Liver (tissue), 9 donors: ENCODE data around the gene BRSK2. TPM values are rescaled to one million over a fixed set of nuclear protein-coding genes. Genes with fewer than 3 reads are reported as not detected.
A peak's percentile ranks its signal among the peaks of the same experiment; 100 is the strongest.

Source experiments
- DNase-seq: peaks from one replicate; pipeline ENCODE4 v3.0.0-alpha.2; 2017; ENCODE audit warnings: low spot score
- H3K27ac ChIP-seq, 2 donors: one replicate each; pipeline ENCODE4 v1.7.0; 2013; ENCODE audit warnings: inconsistent platforms in 2 of 2, low read length in 2 of 2, control low read depth in 1 of 2, low read depth in 1 of 2, mild to moderate bottlenecking in 1 of 2
- H3K27me3 ChIP-seq, 4 donors: one replicate each; pipeline versions ENCODE4 v1.6.1 to v1.7.0; 2013; ENCODE audit warnings: low read length in 3 of 4, inconsistent platforms in 1 of 4, mild to moderate bottlenecking in 1 of 4, moderate library complexity in 1 of 4; ENCODE audit not compliant: control insufficient read depth in 4 of 4, insufficient read depth in 4 of 4
- H3K36me3 ChIP-seq, 4 donors: one replicate each; pipeline versions ENCODE4 v1.6.1 to v1.7.0; 2013; ENCODE audit warnings: low read length in 3 of 4, mild to moderate bottlenecking in 3 of 4, low read depth in 1 of 4, moderate library complexity in 1 of 4; ENCODE audit not compliant: control insufficient read depth in 4 of 4, insufficient read depth in 3 of 4
- H3K4me1 ChIP-seq, 4 donors: one replicate each; pipeline versions ENCODE4 v1.6.1 to v1.7.0; 2013; ENCODE audit warnings: low read length in 3 of 4, mild to moderate bottlenecking in 3 of 4, moderate library complexity in 1 of 4; ENCODE audit not compliant: control insufficient read depth in 4 of 4, insufficient read depth in 4 of 4
- H3K4me3 ChIP-seq, 3 donors: one replicate each; pipeline versions ENCODE4 v1.6.1 to v1.7.0; 2013; ENCODE audit warnings: low read length in 3 of 3, control low read depth in 1 of 3, low read depth in 1 of 3, mild to moderate bottlenecking in 1 of 3
- H3K9ac ChIP-seq, 2 donors: one replicate each; pipeline ENCODE4 v1.7.0; 2013; ENCODE audit warnings: low read length in 2 of 2, mild to moderate bottlenecking in 2 of 2, moderate library complexity in 2 of 2, control low read depth in 1 of 2, low read depth in 1 of 2
- H3K9me3 ChIP-seq, 4 donors: one replicate each; pipeline versions ENCODE4 v1.6.1 to v1.7.0; 2013; ENCODE audit warnings: low read length in 3 of 4; ENCODE audit not compliant: control insufficient read depth in 4 of 4
- EGR1 ChIP-seq, 2 donors: IDR thresholded peaks; 2 replicates each; pipeline ENCODE4 v1.6.1; 2016 to 2018; ENCODE audit warnings: antibody characterized with exemption in 2 of 2, low read depth in 2 of 2
- FOXA2 ChIP-seq: IDR thresholded peaks from 2 replicates; pipeline ENCODE4 v1.6.1; 2016; ENCODE audit warnings: antibody characterized with exemption
- GABPA ChIP-seq, 2 donors: IDR thresholded peaks in 1 of 2; conservative IDR thresholded peaks in 1 of 2; 2 replicates each; pipeline ENCODE4 v1.6.1; 2016; ENCODE audit warnings: antibody characterized with exemption in 2 of 2, mild to moderate bottlenecking in 1 of 2, moderate library complexity in 1 of 2
- HNF4A ChIP-seq, 2 donors: conservative IDR thresholded peaks; 2 replicates each; pipeline ENCODE4 v1.6.1; 2016; ENCODE audit warnings: antibody characterized with exemption in 2 of 2, mild to moderate bottlenecking in 2 of 2
- HNF4G ChIP-seq: IDR thresholded peaks from 2 replicates; pipeline ENCODE4 v1.6.1; 2016; ENCODE audit warnings: antibody characterized with exemption
- JUND ChIP-seq, 2 donors: IDR thresholded peaks; 2 replicates each; pipeline ENCODE4 v1.6.1; 2016; ENCODE audit warnings: antibody characterized with exemption in 2 of 2
- NR2F2 ChIP-seq: IDR thresholded peaks from 2 replicates; pipeline ENCODE4 v1.6.1; 2016; ENCODE audit warnings: antibody characterized with exemption
- RXRA ChIP-seq, 2 donors: IDR thresholded peaks; 2 replicates each; pipeline ENCODE4 v1.6.1; 2017 to 2018; ENCODE audit warnings: antibody characterized with exemption in 2 of 2, mild to moderate bottlenecking in 1 of 2
- SP1 ChIP-seq: IDR thresholded peaks from 2 replicates; pipeline ENCODE4 v1.6.1; 2018; ENCODE audit warnings: antibody characterized with exemption, mild to moderate bottlenecking
- YY1 ChIP-seq: IDR thresholded peaks from 2 replicates; pipeline ENCODE4 v1.6.1; 2016; ENCODE audit warnings: antibody characterized with exemption, mild to moderate bottlenecking
- WGBS: extraction: QIAGEN DNeasy Blood & Tissue Kit; methylation state at CpG from one replicate; pipeline ENCODE4 v1.1.7; 2013; 5-methylcytosine and 5-hydroxymethylcytosine counted together
- polyA plus RNA-seq, 2 donors: library from polyadenylated mRNA; stranded (reverse) in 1 of 2; unstranded in 1 of 2; fragments of 200-250 nt in 1 of 2; fragments of >200 nt in 1 of 2; fragmentation: Nextera tagmentation in 1 of 2; extraction: Ambion mirVana in 1 of 2; gene quantifications; one replicate each; pipeline versions ENCODE4 v1.2.1 to v1.2.3, GENCODE V29; 2013 to 2015
- total RNA-seq, 2 donors: library from RNA; depleted of rRNA; stranded (reverse); fragments of >200 nt; gene quantifications; one replicate each; pipeline ENCODE4 v1.2.3, GENCODE V29; 2014
- TF ChIP-seq, protein P1 (sequence below): fragments of 150-350 bp; IDR thresholded peaks from 2 replicates; pipeline ENCODE4 v1.5.1; 2017; ENCODE audit warnings: improper control_type of control experiment, low read depth, low read length; ENCODE audit not compliant: missing input control
- TF ChIP-seq, protein P2 (sequence below): IDR thresholded peaks from 2 replicates; pipeline ENCODE4 v1.6.1; 2016; ENCODE audit warnings: antibody characterized with exemption
- TF ChIP-seq, protein P3 (sequence below): IDR thresholded peaks from 2 replicates; pipeline ENCODE4 v1.6.1; 2016; ENCODE audit warnings: antibody characterized with exemption
- TF ChIP-seq, protein P4 (sequence below): IDR thresholded peaks from 2 replicates; pipeline ENCODE4 v1.6.1; 2016; ENCODE audit warnings: antibody characterized with exemption
- TF ChIP-seq, protein P5 (sequence below): IDR thresholded peaks from 2 replicates; pipeline ENCODE4 v1.6.1; 2016; ENCODE audit warnings: antibody characterized with exemption, mild to moderate bottlenecking
- donor health status: healthy.
- donor health status: healthy.
- donor health status: healthy.
- donor health status: healthy.
- donor health status: healthy.

Gene BRSK2
- total and polyA plus RNA-seq, 4 donors, result 0.05 to 0.17 TPM; not detected in 2

DNA sequence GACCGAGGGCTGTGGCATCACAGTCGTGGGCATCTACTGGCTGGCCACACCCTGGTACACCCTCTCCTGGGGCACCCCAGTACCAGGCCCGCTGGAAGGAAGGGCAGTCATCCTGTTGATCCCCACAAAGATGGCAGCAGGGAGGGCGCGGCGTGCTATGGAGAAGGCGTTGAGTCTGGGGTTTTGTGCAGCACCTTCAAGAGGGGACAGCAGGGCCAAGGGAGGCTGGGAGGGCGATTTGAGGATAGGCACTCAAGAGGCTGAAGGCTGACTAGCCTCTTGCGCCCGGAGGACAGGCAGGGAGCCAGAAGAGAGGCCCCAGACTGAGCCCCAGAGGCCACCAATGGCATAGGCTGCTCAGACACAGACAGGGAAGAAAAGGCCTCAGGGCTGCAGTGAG lies 2.2 kb upstream of the BRSK2 start:
- TF ChIP-seq, protein P1, sequence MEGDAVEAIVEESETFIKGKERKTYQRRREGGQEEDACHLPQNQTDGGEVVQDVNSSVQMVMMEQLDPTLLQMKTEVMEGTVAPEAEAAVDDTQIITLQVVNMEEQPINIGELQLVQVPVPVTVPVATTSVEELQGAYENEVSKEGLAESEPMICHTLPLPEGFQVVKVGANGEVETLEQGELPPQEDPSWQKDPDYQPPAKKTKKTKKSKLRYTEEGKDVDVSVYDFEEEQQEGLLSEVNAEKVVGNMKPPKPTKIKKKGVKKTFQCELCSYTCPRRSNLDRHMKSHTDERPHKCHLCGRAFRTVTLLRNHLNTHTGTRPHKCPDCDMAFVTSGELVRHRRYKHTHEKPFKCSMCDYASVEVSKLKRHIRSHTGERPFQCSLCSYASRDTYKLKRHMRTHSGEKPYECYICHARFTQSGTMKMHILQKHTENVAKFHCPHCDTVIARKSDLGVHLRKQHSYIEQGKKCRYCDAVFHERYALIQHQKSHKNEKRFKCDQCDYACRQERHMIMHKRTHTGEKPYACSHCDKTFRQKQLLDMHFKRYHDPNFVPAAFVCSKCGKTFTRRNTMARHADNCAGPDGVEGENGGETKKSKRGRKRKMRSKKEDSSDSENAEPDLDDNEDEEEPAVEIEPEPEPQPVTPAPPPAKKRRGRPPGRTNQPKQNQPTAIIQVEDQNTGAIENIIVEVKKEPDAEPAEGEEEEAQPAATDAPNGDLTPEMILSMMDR, result no peak
- TF ChIP-seq, protein P2, sequence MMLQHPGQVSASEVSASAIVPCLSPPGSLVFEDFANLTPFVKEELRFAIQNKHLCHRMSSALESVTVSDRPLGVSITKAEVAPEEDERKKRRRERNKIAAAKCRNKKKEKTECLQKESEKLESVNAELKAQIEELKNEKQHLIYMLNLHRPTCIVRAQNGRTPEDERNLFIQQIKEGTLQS, result no peak
- TF ChIP-seq, protein P3, sequence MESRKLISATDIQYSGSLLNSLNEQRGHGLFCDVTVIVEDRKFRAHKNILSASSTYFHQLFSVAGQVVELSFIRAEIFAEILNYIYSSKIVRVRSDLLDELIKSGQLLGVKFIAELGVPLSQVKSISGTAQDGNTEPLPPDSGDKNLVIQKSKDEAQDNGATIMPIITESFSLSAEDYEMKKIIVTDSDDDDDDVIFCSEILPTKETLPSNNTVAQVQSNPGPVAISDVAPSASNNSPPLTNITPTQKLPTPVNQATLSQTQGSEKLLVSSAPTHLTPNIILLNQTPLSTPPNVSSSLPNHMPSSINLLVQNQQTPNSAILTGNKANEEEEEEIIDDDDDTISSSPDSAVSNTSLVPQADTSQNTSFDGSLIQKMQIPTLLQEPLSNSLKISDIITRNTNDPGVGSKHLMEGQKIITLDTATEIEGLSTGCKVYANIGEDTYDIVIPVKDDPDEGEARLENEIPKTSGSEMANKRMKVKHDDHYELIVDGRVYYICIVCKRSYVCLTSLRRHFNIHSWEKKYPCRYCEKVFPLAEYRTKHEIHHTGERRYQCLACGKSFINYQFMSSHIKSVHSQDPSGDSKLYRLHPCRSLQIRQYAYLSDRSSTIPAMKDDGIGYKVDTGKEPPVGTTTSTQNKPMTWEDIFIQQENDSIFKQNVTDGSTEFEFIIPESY, result no peak
- no peak for TF ChIP-seq HNF4G
- TF ChIP-seq, protein P4, sequence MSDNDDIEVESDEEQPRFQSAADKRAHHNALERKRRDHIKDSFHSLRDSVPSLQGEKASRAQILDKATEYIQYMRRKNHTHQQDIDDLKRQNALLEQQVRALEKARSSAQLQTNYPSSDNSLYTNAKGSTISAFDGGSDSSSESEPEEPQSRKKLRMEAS, result no peak
- no peak for TF ChIP-seq FOXA2
- TF ChIP-seq, protein P5, sequence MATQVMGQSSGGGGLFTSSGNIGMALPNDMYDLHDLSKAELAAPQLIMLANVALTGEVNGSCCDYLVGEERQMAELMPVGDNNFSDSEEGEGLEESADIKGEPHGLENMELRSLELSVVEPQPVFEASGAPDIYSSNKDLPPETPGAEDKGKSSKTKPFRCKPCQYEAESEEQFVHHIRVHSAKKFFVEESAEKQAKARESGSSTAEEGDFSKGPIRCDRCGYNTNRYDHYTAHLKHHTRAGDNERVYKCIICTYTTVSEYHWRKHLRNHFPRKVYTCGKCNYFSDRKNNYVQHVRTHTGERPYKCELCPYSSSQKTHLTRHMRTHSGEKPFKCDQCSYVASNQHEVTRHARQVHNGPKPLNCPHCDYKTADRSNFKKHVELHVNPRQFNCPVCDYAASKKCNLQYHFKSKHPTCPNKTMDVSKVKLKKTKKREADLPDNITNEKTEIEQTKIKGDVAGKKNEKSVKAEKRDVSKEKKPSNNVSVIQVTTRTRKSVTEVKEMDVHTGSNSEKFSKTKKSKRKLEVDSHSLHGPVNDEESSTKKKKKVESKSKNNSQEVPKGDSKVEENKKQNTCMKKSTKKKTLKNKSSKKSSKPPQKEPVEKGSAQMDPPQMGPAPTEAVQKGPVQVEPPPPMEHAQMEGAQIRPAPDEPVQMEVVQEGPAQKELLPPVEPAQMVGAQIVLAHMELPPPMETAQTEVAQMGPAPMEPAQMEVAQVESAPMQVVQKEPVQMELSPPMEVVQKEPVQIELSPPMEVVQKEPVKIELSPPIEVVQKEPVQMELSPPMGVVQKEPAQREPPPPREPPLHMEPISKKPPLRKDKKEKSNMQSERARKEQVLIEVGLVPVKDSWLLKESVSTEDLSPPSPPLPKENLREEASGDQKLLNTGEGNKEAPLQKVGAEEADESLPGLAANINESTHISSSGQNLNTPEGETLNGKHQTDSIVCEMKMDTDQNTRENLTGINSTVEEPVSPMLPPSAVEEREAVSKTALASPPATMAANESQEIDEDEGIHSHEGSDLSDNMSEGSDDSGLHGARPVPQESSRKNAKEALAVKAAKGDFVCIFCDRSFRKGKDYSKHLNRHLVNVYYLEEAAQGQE, result no peak
- no peak for TF ChIP-seq SP1
- TF ChIP-seq HNF4A (conservative IDR thresholded peaks at IDR 0.05), result no peak
- no peak for TF ChIP-seq EGR1 (IDR thresholded peaks at IDR 0.05; ENCODE audit: low read depth in 2 of 2)
- Histone ChIP-seq H3K9me3 (no peaks in the 10 kb centered on the region), H3K27ac (no peak overlapping the region), H3K4me1 (peaks cover 0 to 14% (median 6%) of the 10 kb centered on the region in 4 donors), H3K27me3 (peaks cover 0 to 4% (median 1%) of the 10 kb centered on the region in 4 donors), H3K4me3 (no peak overlapping the region), H3K9ac (no peak overlapping the region), H3K36me3 (no peaks in the 10 kb centered on the region)
- no peak for DNase-seq
- WGBS, result 93% methylated on average over 10 of the region's 10 CpGs

DNA sequence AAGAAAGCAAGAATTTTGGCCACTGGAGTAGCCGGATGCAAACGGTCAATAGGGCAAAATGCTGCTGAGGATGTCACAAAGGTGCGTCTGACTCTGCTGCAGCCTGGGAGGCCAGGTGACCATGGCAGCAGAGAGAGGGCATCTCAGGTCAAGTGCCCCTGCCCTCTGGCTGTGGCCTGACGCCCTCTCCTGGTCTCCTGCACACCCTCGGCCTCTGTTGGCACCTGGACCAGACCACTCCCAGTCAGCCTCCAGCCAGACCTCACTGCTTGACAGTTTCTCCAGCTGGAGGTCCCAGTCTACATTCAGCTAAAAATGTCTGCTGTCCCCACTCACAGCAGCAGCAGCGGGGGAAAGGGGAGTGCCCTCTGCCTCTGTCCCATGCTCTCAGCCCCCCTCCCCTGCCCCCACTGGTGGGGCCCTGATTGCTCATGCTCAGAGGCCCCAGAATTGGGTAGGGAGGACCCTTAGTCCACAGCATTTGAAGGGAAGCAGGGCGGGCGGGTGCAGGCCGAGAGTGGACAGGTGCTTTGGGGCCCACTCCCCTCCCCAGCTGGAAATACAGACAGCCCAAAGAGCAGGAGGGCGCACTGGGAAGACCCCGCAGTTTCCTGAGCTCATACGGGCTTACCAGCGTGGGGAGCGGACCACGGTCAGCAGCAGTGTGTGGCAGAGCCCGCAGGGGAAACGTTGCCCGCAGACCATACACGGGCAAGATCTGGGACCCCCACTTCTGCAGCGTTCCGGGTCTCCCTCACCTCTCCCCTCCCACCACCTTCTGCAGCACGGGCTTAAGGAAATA lies 1.6 kb upstream of the BRSK2 start:
- no peaks in the 10 kb centered on the region for H3K36me3 ChIP-seq
- no peak for DNase-seq
- 52% methylated on average over 22 of the region's 22 CpGs for WGBS
- H3K9me3 ChIP-seq, result no peaks in the 10 kb centered on the region
- H3K27me3 ChIP-seq, result peaks cover 0 to 4% (median 1%) of the 10 kb centered on the region in 4 donors
- H3K27ac ChIP-seq, result no peak overlapping the region
- TF ChIP-seq YY1, result no peak
- TF ChIP-seq RXRA (IDR thresholded peaks at IDR 0.05), result peak in 1 of 2 donors; percentile 6
- TF ChIP-seq EGR1 (IDR thresholded peaks at IDR 0.05; ENCODE audit: low read depth in 2 of 2), result no peak
- no peak for TF ChIP-seq JUND (IDR thresholded peaks at IDR 0.05)
- TF ChIP-seq, protein P4, result no peak
- no peak for TF ChIP-seq GABPA (IDR thresholded peaks at IDR 0.05 in 1 of 2, conservative IDR thresholded peaks at IDR 0.05 in 1 of 2)
- TF ChIP-seq NR2F2, result no peak
- H3K4me3 ChIP-seq, result no peak overlapping the region
- no peak overlapping the region for H3K9ac ChIP-seq
- peaks cover 0 to 11% (median 6%) of the 10 kb centered on the region in 4 donors for H3K4me1 ChIP-seq
